GM12872 (cell line): ENCODE results near the gene AMZ2.

Experiments used
- CTCF ChIP-seq: IDR thresholded peaks from 3 replicates; pipeline ENCODE4 v1.5.1; 2011; ENCODE audit warnings: low read depth, mild to moderate bottlenecking, low read length, moderate library complexity; ENCODE audit not compliant: insufficient read depth

Gene AMZ2

GRCh38 chr17:68247445-68248198 is at the start of gene AMZ2:
TSS of gene AMZ2 (plus strand) at chr17:68248043. CDS start at chr17:68250188, 2,145 bp downstream.
- TF ChIP-seq CTCF = no peak

GRCh38 chr17:68198931-68199836 is 48.7 kb upstream of the AMZ2 start:
- no peak for TF ChIP-seq CTCF

DNA sequence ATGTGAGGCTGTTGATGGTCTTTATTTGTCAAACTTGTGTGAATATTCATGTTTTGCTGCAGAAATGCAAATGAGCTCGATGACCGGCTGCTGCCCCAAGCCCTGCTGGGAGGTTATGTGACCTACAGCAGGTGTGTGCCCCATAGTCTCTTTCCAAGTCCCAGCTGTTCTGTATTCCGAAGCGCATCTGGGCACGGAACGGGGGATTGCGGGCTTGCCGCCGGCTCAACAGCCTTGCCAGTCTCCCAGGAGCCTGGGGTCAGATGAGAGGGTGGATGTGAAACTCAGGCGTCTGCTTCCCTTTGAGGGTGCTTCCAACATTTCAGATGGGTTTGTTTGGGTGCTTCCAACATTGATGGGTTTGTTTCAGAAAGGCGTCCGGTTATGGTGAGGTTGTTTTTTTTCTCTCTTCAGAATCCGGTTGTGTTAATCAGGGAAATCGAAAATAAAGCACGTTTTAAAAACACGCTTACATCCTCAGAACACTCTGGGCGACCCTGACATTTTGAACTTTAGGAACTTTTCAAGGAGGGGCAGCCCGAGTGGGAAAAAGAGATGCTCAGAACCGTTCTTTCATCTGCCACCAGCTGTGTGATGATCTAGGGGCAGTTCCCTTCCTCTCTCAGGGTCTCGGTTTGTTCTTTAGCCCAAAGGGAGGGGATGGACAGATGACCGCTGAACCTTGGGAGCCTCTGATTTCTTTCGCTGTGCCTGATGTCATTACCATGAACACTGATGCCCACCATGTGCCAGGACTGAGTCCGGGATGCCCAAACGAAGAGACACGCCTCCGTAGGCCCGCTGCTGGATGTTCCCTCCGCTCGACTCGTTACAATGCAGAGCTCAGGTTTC is 47.8 kb upstream of the AMZ2 start:
- no peak for TF ChIP-seq CTCF

DNA sequence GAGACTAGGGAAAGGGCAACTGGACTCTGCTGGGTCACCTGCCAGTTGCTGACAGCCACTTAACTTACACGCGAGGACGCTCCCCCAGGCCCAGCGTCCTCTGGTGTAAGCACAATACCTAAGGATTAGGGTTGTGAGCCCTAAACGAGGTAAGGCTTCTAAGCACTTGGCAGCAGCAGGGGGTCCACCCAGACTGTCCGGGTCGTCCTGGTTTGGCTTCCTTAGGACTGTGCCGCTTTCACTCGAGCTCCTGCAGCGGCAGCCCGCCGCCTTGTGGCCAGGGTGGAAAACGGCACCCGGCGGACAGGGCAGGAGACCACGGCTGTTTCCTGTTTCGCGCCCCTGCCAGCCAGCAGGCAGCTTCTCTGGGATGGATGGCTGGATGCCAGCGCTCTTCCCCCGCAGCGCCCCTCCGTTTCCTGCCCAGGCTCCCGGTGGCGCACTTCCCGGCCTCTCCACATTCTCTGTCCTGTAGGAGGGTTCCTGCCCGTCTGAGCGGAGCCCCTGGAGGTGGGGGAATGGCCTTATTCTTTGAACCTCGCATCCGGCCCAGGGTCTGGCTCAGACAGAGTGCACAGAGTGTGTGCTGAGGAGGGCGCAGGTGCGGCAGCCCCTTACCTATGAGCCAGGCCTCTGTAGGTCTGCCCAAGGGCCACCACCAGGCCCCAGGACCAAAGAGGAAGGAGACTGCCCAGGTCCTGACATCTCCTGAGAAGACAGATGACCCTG is 47.0 kb upstream of the AMZ2 start:
- peak; percentile 96 for TF ChIP-seq CTCF

GRCh38 chr17:68204736-68205135 is 43.1 kb upstream of the AMZ2 start:
- TF ChIP-seq CTCF = no peak

- peak; percentile 87 for TF ChIP-seq CTCF
Observed at GRCh38 chr17:68205251-68205807, 42.5 kb upstream of the AMZ2 start.
